Measurements from ENCODE around the gene PLA2G4F.

PLA2G4F gene

DNA sequence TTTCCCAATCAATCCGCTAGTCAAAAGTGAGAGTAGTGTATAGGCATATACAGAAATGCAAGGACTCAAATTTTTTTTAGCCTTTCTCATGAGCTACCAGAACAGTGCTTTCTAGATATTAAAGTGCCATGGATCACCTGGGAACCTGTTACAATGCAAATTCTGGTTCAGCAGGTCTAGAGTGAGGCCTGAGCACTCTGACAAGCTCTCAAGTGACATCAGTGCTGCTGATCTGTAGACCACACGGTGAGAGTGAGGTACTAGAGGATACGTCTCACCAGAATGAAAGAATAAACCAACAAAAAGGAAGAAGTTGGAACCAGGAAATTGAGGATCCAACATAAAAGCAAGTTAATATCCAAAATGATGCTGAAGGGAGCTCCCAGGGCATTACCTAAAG lies 46.1 kb downstream of the PLA2G4F start:
- Histone ChIP-seq H3K27ac (replicated peaks) (peak overlapping the region; percentile 43), H3K4me3 (replicated peaks; ENCODE audit: insufficient read depth, low read length) (no peak overlapping the region), H3K27me3 (ENCODE audit: insufficient read depth, poor library complexity, severe bottlenecking) (no peaks in the 10 kb centered on the region)
- TF ChIP-seq, protein P1, sequence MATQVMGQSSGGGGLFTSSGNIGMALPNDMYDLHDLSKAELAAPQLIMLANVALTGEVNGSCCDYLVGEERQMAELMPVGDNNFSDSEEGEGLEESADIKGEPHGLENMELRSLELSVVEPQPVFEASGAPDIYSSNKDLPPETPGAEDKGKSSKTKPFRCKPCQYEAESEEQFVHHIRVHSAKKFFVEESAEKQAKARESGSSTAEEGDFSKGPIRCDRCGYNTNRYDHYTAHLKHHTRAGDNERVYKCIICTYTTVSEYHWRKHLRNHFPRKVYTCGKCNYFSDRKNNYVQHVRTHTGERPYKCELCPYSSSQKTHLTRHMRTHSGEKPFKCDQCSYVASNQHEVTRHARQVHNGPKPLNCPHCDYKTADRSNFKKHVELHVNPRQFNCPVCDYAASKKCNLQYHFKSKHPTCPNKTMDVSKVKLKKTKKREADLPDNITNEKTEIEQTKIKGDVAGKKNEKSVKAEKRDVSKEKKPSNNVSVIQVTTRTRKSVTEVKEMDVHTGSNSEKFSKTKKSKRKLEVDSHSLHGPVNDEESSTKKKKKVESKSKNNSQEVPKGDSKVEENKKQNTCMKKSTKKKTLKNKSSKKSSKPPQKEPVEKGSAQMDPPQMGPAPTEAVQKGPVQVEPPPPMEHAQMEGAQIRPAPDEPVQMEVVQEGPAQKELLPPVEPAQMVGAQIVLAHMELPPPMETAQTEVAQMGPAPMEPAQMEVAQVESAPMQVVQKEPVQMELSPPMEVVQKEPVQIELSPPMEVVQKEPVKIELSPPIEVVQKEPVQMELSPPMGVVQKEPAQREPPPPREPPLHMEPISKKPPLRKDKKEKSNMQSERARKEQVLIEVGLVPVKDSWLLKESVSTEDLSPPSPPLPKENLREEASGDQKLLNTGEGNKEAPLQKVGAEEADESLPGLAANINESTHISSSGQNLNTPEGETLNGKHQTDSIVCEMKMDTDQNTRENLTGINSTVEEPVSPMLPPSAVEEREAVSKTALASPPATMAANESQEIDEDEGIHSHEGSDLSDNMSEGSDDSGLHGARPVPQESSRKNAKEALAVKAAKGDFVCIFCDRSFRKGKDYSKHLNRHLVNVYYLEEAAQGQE (IDR thresholded peaks at IDR 0.05; ENCODE audit: insufficient replicate concordance, low read depth), result no peak
- TF ChIP-seq POLR2AphosphoS5 (IDR thresholded peaks at IDR 0.05; ENCODE audit: low read depth) (no peak), GABPA (IDR thresholded peaks at IDR 0.05; ENCODE audit: low read depth) (no peak), SPI1 (IDR thresholded peaks at IDR 0.05; ENCODE audit: borderline replicate concordance, low read depth) (no peak)
- TF ChIP-seq, protein P2, sequence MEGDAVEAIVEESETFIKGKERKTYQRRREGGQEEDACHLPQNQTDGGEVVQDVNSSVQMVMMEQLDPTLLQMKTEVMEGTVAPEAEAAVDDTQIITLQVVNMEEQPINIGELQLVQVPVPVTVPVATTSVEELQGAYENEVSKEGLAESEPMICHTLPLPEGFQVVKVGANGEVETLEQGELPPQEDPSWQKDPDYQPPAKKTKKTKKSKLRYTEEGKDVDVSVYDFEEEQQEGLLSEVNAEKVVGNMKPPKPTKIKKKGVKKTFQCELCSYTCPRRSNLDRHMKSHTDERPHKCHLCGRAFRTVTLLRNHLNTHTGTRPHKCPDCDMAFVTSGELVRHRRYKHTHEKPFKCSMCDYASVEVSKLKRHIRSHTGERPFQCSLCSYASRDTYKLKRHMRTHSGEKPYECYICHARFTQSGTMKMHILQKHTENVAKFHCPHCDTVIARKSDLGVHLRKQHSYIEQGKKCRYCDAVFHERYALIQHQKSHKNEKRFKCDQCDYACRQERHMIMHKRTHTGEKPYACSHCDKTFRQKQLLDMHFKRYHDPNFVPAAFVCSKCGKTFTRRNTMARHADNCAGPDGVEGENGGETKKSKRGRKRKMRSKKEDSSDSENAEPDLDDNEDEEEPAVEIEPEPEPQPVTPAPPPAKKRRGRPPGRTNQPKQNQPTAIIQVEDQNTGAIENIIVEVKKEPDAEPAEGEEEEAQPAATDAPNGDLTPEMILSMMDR (IDR thresholded peaks at IDR 0.05; ENCODE audit: insufficient read depth, low read length), result no peak
- no peak for DNase-seq (ENCODE audit: low read depth in 1 of 2, low spot score in 1 of 2)

DNA sequence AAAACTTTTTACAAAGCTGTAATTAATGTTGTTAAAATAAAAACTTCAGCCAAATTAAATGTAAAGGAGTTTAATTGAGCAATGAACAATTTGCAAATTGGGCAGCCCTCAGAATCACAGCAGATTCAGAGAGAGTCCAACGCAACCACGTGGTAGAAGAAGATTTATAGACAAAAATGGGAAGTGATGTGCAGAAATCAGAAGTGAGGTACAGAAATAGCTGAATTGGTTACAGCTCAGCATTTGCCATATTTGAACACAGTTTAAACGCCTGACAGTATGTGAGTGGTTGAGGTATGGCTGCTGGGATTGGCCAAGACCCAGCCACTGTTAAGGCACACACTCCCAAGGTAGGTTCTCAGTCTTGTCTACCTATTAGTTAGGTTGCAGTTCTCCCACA lies 47.6 kb downstream of the PLA2G4F start:
- no peaks in the 10 kb centered on the region for H3K27me3 ChIP-seq (ENCODE audit: insufficient read depth, poor library complexity, severe bottlenecking)
- no peak overlapping the region for H3K27ac ChIP-seq (replicated peaks)
- peak; percentile 94 for TF ChIP-seq SPI1 (IDR thresholded peaks at IDR 0.05; ENCODE audit: borderline replicate concordance, low read depth)
- no peak for TF ChIP-seq GABPA (IDR thresholded peaks at IDR 0.05; ENCODE audit: low read depth)
- DNase-seq (ENCODE audit: low read depth in 1 of 2, low spot score in 1 of 2), result peak in 1 of 2 experiments; percentile 50
- H3K4me3 ChIP-seq (replicated peaks; ENCODE audit: insufficient read depth, low read length), result no peak overlapping the region

DNA sequence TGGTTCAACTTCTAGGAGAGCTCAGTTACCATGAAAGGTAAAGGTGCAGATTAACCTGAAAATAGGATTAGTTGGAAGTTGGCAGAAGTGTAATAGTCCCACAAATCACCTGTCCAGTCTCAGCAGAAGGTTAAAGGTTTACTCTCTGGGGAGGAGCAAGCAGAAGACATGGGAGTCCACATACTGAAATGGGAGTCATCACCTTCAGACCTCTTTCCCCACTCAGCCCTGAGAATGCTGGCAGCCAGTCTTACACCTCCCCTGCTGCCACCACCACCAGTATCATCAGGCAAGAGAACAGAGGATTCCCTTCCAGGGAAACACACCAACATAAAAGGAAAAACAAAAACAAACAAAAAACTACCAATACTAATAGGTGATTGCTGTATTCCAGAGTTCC lies 48.2 kb downstream of the PLA2G4F start:
- TF ChIP-seq, protein P1 (IDR thresholded peaks at IDR 0.05; ENCODE audit: insufficient replicate concordance, low read depth), result no peak
- TF ChIP-seq, protein P2 (IDR thresholded peaks at IDR 0.05; ENCODE audit: insufficient read depth, low read length), result no peak
- TF ChIP-seq GABPA (IDR thresholded peaks at IDR 0.05; ENCODE audit: low read depth), result no peak
- TF ChIP-seq POLR2AphosphoS5 (IDR thresholded peaks at IDR 0.05; ENCODE audit: low read depth), result no peak
- no peak for TF ChIP-seq SPI1 (IDR thresholded peaks at IDR 0.05; ENCODE audit: borderline replicate concordance, low read depth)
- Histone ChIP-seq H3K4me3 (replicated peaks; ENCODE audit: insufficient read depth, low read length) (no peak overlapping the region), H3K27ac (replicated peaks) (no peak overlapping the region), H3K27me3 (ENCODE audit: insufficient read depth, poor library complexity, severe bottlenecking) (no peaks in the 10 kb centered on the region)
- no peak for DNase-seq (ENCODE audit: low read depth in 1 of 2, low spot score in 1 of 2)

DNA sequence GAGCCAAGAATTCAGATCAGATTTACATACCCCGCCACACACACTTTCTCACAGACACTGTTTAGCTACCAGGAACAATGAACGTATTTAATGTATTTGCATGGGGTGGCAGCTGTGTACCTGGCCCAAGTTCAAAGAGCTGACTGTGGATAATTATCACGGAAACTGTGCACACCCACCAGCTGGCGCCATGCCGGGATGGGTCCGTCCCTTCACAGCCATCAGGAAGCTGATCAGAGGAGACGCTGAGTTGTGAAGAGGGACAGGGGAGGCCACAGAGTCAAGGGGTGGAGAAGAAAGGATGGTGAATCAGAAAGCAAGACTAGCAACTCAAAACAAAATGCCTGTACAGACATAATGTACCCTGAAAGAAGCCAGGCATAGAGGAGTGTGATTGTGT lies 49.0 kb downstream of the PLA2G4F start:
- H3K27me3 ChIP-seq (ENCODE audit: insufficient read depth, poor library complexity, severe bottlenecking), result no peaks in the 10 kb centered on the region
- H3K4me3 ChIP-seq (replicated peaks; ENCODE audit: insufficient read depth, low read length), result no peak overlapping the region
- DNase-seq (ENCODE audit: low read depth in 1 of 2, low spot score in 1 of 2), result no peak
- TF ChIP-seq GABPA (IDR thresholded peaks at IDR 0.05; ENCODE audit: low read depth) (no peak), SPI1 (IDR thresholded peaks at IDR 0.05; ENCODE audit: borderline replicate concordance, low read depth) (no peak), POLR2AphosphoS5 (IDR thresholded peaks at IDR 0.05; ENCODE audit: low read depth) (no peak)
- TF ChIP-seq, protein P2 (IDR thresholded peaks at IDR 0.05; ENCODE audit: insufficient read depth, low read length), result no peak
- TF ChIP-seq, protein P1 (IDR thresholded peaks at IDR 0.05; ENCODE audit: insufficient replicate concordance, low read depth), result no peak
- no peak overlapping the region for H3K27ac ChIP-seq (replicated peaks)

Measured in HL-60 (cell line).